A673 (cell line): ENCODE data around the gene THAP4.

Source experiments
- EZH2 ChIP-seq: fragments of 200-600 bp; sonication (generic); IDR thresholded peaks from 2 replicates; pipeline ENCODE4 v1.6.1; 2017; ENCODE audit warnings: borderline replicate concordance, low read depth, mild to moderate bottlenecking, mixed read lengths, antibody characterized with exemption, low read length; ENCODE audit not compliant: poor library complexity, severe bottlenecking
- TF ChIP-seq, protein P1 (sequence below): fragments of 300-800, 200-600 bp; sonication (generic); conservative IDR thresholded peaks from 2 replicates; pipeline ENCODE4 v1.5.1; 2017; ENCODE audit warnings: low read depth, mild to moderate bottlenecking, antibody characterized with exemption, low read length, moderate library complexity, mixed read lengths

DNA sequence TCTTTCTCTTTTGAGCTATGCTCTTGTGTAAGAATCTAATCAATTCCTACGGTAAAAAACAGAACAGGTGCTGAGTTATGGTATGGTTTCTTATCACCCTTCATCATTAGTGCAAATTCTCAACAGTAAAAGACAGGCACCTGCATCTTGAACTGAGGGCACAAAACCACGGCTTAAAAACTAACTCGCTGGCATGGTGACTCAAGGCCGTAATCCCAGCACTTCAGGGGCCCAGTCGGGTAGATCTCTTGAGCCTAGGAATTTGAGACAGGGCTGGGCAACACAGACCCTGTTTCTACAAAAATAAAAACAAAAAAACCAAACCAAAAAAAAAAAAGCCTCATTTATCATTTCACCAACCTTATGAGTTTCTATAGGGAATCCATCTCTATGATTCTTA, 33.3 kb downstream of the THAP4 start:
- TF ChIP-seq EZH2, result no peak
- TF ChIP-seq, protein P1, sequence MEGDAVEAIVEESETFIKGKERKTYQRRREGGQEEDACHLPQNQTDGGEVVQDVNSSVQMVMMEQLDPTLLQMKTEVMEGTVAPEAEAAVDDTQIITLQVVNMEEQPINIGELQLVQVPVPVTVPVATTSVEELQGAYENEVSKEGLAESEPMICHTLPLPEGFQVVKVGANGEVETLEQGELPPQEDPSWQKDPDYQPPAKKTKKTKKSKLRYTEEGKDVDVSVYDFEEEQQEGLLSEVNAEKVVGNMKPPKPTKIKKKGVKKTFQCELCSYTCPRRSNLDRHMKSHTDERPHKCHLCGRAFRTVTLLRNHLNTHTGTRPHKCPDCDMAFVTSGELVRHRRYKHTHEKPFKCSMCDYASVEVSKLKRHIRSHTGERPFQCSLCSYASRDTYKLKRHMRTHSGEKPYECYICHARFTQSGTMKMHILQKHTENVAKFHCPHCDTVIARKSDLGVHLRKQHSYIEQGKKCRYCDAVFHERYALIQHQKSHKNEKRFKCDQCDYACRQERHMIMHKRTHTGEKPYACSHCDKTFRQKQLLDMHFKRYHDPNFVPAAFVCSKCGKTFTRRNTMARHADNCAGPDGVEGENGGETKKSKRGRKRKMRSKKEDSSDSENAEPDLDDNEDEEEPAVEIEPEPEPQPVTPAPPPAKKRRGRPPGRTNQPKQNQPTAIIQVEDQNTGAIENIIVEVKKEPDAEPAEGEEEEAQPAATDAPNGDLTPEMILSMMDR, result no peak
